Keratinocyte (primary cell): ENCODE results near the gene EPHB2. TPM values are rescaled to one million over a fixed set of nuclear protein-coding genes. Genes with fewer than 3 reads are reported as not detected.

Experiments used
- DNase-seq: peaks from one replicate; pipeline ENCODE4 v3.0.0-alpha.2; 2011; ENCODE audit warnings: low read depth, missing footprints, low spot score
- FAIRE-seq: peaks from 2 replicates; lab custom pipeline; 2011; peaks lifted over from hg19 to GRCh38; lab: Jason Lieb, UNC
- H2AFZ ChIP-seq: 2 replicates; pipeline ENCODE4 v1.6.0; 2012; ENCODE audit warnings: low read length, control low read depth, inconsistent platforms; ENCODE audit not compliant: control insufficient read depth
- H3K27ac ChIP-seq: 2 replicates; pipeline ENCODE4 v1.5.1; 2011; ENCODE audit warnings: low read length; ENCODE audit not compliant: control insufficient read depth, insufficient read depth
- H3K27me3 ChIP-seq: 3 replicates; pipeline ENCODE4 v1.6.0; 2011; ENCODE audit warnings: low read length; ENCODE audit not compliant: control insufficient read depth, insufficient read depth; ENCODE audit errors: extremely low read depth
- H3K36me3 ChIP-seq, 2 experiments: 2 replicates in 1 of 2; 3 replicates in 1 of 2; pipeline ENCODE4 v1.5.1; 2011; ENCODE audit warnings: low read length in 2 of 2, mild to moderate bottlenecking in 1 of 2; ENCODE audit not compliant: control insufficient read depth in 2 of 2, insufficient read depth in 2 of 2; ENCODE audit errors: extremely low read depth in 1 of 2
- H3K4me1 ChIP-seq: 3 replicates; pipeline ENCODE4 v1.5.1; 2011; ENCODE audit warnings: low read length; ENCODE audit not compliant: control insufficient read depth, insufficient read depth; ENCODE audit errors: extremely low read depth
- H3K4me2 ChIP-seq: 3 replicates; pipeline ENCODE4 v1.6.0; 2011; ENCODE audit warnings: low read depth, low read length; ENCODE audit not compliant: control insufficient read depth, insufficient read depth; ENCODE audit errors: extremely low read depth
- H3K4me3 ChIP-seq, 3 experiments: fragments of 200-600 bp in 1 of 3; sonication (generic) in 1 of 3; 2 replicates in 2 of 3; 3 replicates in 1 of 3; pipeline ENCODE4 v1.5.1; 2011 to 2016; ENCODE audit warnings: low read length in 3 of 3, mild to moderate bottlenecking in 3 of 3, control low read depth in 2 of 3, inconsistent platforms in 1 of 3, low read depth in 1 of 3, mixed read lengths in 1 of 3, mixed run types in 1 of 3, moderate library complexity in 1 of 3; ENCODE audit not compliant: control insufficient read depth in 2 of 3, insufficient read depth in 2 of 3; ENCODE audit errors: extremely low read depth in 1 of 3
- H3K79me2 ChIP-seq: 2 replicates; pipeline ENCODE4 v1.6.0; 2012; ENCODE audit warnings: low read length; ENCODE audit not compliant: control insufficient read depth, insufficient read depth
- H3K9ac ChIP-seq: 3 replicates; pipeline ENCODE4 v1.6.0; 2011; ENCODE audit warnings: low read length; ENCODE audit not compliant: control insufficient read depth, insufficient read depth; ENCODE audit errors: extremely low read depth
- H3K9me1 ChIP-seq: 3 replicates; pipeline ENCODE4 v1.6.0; 2011; ENCODE audit warnings: low read length; ENCODE audit not compliant: control insufficient read depth, insufficient read depth; ENCODE audit errors: extremely low read depth
- H3K9me3 ChIP-seq: 2 replicates; pipeline ENCODE4 v1.5.1; 2012; ENCODE audit warnings: low read depth, low read length; ENCODE audit not compliant: control insufficient read depth
- H4K20me1 ChIP-seq: 3 replicates; pipeline ENCODE4 v1.6.0; 2011; ENCODE audit warnings: low read length; ENCODE audit not compliant: control insufficient read depth, insufficient read depth; ENCODE audit errors: extremely low read depth
- EZH2 ChIP-seq: IDR thresholded peaks from one replicate; pipeline ENCODE4 v1.6.1; 2012; ENCODE audit warnings: inconsistent platforms, mild to moderate bottlenecking, low read length, moderate library complexity
- dilution Hi-C: fragments of 300-500 bp; cut with MboI; formaldehyde crosslinking; loops from one replicate; pipeline ENCODE4 v1.7.0; 2020; ENCODE audit warnings: low sequenced_read_pairs; ENCODE audit not compliant: extremely low pct_ligation_motif_present
- polyA plus RNA-seq, 5 experiments: library from polyadenylated mRNA; depleted of rRNA in 3 of 5; stranded (reverse) in 3 of 5; stranded (forward) in 1 of 5; unstranded in 1 of 5; fragments of >200 nt; gene quantifications; 1 replicate in 1 of 5; 2 replicates in 3 of 5; 3 replicates in 1 of 5; pipeline versions ENCODE4 v1.2.1 to v1.2.3, GENCODE V29; 2011 to 2012; ENCODE audit warnings: missing spikeins in 2 of 5, low read depth in 1 of 5, low replicate concordance in 1 of 5
- TF ChIP-seq, protein P1 (sequence below), 3 experiments: IDR thresholded peaks in 1 of 3; conservative IDR thresholded peaks in 1 of 3; optimal IDR thresholded peaks in 1 of 3; 2 replicates in 2 of 3; 3 replicates in 1 of 3; pipeline versions ENCODE3 to v1.5.1; 2011; ENCODE audit warnings: low read length in 3 of 3, mild to moderate bottlenecking in 3 of 3, moderate library complexity in 2 of 3, control low read depth in 1 of 3, inconsistent platforms in 1 of 3; ENCODE audit not compliant: insufficient read depth in 2 of 3; ENCODE audit errors: extremely low read depth in 1 of 3

The EPHB2 gene
- polyA plus RNA-seq, 1 donor (not counting 4 experiments of a cell fraction or from before 2014, with no cell fraction given), result 0.10 TPM

DNA sequence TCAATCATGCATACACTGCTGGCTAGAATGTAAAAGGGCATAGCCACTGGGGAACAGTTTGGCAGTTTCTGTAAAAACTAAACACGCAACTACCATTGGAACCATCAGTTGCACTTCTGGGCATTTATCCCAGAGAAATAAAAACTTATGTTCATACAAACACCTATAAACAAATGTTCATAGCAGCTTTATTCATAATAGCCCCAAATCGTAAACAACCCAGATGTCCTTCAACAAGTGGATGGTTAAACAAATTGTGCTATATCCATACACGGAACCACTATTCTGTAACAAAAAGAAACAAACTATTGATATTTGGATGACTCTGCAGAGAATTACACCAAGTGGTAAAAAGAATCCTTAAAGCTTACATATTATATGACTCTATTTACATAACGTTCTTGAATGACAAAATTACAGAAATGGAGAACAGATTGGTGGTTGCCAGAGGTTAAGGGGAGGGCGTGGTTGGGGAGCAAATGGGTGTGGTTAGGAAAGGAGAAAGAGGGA, 239.2 kb downstream of the EPHB2 start:
- DNase-seq, result no peak
- Histone ChIP-seq H4K20me1 (no peaks in the 10 kb centered on the region), H3K27ac (no peak overlapping the region), H3K36me3 (no peaks in the 10 kb centered on the region), H3K9me1 (no peaks in the 10 kb centered on the region), H3K4me1 (no peaks in the 10 kb centered on the region), H3K4me3 (no peak overlapping the region), H3K9me3 (no peaks in the 10 kb centered on the region), H3K27me3 (peaks cover 25% of the 10 kb centered on the region), H3K79me2 (no peaks in the 10 kb centered on the region), H3K4me2 (no peak overlapping the region), H2AFZ (no peak overlapping the region), H3K9ac (no peak overlapping the region)
- no peak for TF ChIP-seq EZH2
- TF ChIP-seq, protein P1, sequence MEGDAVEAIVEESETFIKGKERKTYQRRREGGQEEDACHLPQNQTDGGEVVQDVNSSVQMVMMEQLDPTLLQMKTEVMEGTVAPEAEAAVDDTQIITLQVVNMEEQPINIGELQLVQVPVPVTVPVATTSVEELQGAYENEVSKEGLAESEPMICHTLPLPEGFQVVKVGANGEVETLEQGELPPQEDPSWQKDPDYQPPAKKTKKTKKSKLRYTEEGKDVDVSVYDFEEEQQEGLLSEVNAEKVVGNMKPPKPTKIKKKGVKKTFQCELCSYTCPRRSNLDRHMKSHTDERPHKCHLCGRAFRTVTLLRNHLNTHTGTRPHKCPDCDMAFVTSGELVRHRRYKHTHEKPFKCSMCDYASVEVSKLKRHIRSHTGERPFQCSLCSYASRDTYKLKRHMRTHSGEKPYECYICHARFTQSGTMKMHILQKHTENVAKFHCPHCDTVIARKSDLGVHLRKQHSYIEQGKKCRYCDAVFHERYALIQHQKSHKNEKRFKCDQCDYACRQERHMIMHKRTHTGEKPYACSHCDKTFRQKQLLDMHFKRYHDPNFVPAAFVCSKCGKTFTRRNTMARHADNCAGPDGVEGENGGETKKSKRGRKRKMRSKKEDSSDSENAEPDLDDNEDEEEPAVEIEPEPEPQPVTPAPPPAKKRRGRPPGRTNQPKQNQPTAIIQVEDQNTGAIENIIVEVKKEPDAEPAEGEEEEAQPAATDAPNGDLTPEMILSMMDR (optimal IDR thresholded peaks at IDR 0.05 in 1 of 3, IDR thresholded peaks at IDR 0.05 in 1 of 3, conservative IDR thresholded peaks at IDR 0.05 in 1 of 3; ENCODE audit: extremely low read depth in 1 of 3, insufficient read depth in 2 of 3, low read length in 3 of 3), result no peak
- dilution Hi-C loops, result no loop called here
- no peak for FAIRE-seq

DNA sequence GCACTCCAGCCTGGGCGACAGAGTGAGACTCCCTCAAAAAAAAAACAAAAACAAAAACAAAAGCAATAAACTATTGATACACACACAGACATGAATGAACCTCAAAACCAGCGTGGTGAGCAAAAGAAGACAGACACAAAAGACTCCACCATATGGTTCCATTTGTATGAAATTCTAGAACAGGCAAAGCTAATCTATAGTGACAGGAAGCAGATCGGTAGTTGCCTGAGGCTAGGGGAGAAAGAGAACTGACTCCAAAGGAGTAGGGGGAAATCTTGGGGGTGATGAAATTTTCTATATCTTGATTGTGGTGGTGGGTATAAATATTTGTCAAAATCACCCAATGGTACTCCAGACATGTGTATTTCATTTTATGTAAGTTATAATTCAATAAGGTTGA, 241.2 kb downstream of the EPHB2 start:
- dilution Hi-C loops, result no loop called here
- Histone ChIP-seq H4K20me1 (no peaks in the 10 kb centered on the region), H3K9ac (no peak overlapping the region), H3K9me1 (no peaks in the 10 kb centered on the region), H3K4me3 (no peak overlapping the region), H3K36me3 (no peaks in the 10 kb centered on the region), H3K27me3 (peaks cover 33% of the 10 kb centered on the region), H2AFZ (no peak overlapping the region), H3K27ac (no peak overlapping the region), H3K4me1 (no peaks in the 10 kb centered on the region), H3K79me2 (no peaks in the 10 kb centered on the region), H3K4me2 (no peak overlapping the region), H3K9me3 (no peaks in the 10 kb centered on the region)
- FAIRE-seq (no peak), DNase-seq (no peak)
- TF ChIP-seq, protein P1 (optimal IDR thresholded peaks at IDR 0.05 in 1 of 3, IDR thresholded peaks at IDR 0.05 in 1 of 3, conservative IDR thresholded peaks at IDR 0.05 in 1 of 3; ENCODE audit: extremely low read depth in 1 of 3, insufficient read depth in 2 of 3, low read length in 3 of 3), result no peak
- TF ChIP-seq EZH2, result no peak
